ENCODE data around the gene ASNSD1.
"Not testable (repeated sequence)": the region's sequence is repeated elsewhere in the genome, so short reads cannot be mapped to it uniquely, and the experiment has no call there.

Gene ASNSD1

DNA sequence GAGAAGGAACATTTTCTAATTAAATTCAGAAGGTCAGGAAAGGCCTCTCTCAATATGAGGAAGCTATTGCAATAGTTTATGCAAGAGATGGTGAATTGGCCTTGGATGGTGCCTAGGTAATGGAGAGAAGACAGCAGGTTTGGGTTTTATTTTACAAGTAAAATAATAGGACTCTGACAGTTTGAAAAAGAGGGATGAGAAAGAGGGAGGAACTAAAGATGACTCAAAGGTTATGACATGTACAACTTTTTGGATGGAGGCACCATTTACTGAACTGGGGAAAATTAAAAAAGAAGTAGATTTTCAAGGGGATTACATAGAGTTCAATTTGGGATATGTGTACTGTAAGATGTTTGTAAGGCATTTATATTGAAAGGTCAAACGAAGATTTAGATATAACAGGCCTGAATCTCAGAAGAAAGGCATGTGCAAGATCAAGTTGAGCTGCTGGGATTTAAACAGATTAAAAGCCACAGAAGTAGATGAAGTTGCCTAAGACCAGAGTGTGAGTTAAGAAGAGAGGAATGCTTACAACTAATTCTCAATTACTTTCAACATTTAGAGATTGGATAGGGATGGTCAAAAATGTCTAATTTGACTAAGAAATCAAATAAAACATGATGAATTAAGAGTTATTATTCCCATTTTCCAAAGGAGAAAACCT, 12.3 kb upstream of the ASNSD1 start:
- no peak for DNase-seq

DNA sequence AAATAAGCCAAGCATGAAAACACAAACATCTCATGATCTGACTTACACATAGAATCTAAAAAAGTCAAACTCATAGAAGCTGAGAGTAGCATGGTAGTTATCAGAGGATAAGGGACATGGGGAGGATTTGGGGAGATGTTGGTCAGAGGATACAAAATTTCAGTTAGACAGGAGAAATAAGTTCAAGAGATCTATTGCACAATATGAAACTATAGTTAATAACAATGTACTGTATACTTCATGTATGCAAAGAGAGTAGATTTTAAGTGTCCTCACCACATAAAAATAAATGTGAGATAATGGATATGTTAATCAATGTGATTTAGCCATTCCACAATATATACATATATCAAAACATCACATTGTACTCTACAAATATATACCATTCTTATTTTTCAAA, 10.0 kb upstream of the ASNSD1 start:
- DNase-seq: no peak

DNA sequence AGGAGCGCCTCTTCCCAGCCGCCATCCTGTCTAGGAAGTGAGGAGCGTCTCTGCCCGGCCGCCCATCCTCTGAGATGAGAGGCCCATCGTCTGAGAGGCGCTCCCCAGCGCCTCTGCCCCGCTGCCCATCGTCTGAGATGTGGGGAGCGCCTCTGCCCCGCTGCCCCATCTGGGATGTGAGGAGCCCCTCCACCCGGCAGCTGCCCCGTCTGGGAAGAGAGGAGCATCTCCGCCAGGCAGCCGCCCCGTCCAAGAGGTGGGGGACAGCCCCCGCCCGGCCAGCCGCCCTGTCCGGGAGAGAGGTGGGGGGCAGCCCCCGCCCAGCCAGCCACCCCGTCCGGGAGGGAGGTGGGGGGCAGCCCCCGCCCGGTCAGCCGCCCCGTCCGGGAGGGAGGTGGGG, 7.8 kb upstream of the ASNSD1 start:
- DNase-seq: not testable (repeated sequence)

DNA sequence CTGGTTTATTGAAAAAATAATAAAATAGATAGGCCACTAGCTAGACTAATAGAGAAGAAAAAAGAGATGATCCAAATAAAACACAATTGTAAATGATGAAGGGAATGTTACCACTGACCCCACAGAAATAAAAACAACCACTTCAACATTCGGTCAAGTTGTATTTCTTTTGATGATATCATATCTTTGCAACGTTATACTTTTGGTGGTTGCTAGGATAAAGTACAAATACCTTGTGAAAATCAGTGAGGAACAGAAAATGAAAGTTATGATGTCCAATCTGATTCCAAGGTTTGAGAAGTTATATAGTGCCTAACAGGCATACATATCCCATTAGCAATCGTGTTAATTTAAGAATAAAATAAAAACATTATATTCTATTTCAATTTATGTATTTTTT, 6.6 kb upstream of the ASNSD1 start:
- no peak for DNase-seq

DNA sequence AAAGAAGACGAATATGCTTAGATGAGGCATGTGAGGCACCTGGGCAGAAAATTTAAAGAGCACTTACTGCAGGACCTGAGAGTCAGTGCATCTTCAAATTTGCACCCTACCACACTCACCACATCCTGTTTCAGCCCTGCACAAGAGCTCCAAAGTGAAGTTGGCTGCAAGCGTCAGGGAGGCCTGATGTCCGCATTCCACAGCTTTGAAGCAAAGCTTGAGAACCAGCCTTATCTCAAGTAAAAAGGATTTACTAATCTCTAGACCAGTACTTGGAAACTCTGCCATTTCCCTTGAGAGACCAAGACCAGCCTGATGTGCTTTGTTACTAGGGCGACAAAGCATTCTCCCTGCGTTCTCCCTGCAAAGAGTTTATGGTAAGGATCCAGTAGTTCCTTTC, 3.4 kb upstream of the ASNSD1 start:
- DNase-seq: no peak

DNA sequence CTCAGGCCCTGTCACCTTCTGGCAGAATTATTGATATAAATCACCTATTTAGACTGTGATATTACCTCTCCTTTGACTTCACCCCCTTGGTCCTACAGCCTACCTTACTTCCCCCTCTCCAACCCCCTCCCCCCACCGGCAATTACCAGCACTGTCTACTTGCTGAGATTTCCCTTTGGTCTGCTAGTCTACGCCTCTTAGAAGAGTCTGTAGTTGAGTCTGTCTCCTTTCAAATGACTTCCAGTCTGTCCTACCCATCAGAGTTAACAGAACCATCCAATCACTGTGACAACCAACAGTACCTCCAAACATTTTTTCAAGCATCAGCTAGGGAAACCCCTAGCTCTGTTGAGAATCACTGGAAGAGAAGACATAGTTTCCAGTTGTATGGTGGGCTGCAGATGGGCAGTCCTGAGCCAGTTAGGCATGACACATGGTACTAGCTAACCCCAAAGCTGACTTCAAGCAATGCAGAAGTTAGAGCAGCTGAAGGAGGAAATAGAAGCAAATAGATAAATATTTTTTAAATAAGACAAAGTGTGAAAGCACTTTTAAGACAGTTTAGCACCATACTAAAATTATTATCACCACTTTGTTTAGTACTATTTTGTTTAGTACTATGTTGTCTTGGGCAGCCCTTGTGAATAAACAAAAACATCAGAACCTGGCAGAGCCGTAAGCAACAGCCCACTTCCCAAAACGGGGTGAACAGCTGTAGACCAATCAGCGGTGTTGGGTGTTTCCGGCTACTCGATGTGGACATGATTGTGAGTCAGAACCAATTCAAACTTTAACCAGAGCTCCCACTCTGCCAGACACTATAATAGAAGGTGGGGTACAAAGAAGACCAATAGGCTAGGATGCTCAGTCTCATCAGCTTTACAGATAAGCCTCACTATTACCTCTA, 2.7 kb upstream of the ASNSD1 start:
- DNase-seq: no peak

DNA sequence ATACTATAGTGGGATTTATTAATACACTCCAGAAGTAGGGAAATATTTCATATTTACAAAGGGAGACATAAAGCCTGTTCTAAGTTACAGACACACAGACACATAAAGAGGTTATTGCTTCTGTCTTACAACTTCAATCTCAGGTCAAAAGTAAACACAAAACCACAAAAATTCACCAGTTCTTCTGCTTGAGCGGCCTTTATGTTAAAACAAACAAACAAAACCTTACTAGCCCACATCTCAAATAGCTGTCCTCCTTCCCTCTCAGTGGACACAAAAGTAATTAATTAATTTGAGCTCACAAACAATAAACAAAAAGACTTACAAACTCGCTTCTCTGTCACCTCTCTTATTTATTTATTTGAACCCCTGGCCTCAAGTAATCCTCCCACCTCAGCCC, 1.5 kb upstream of the ASNSD1 start:
- DNase-seq: no peak

DNA sequence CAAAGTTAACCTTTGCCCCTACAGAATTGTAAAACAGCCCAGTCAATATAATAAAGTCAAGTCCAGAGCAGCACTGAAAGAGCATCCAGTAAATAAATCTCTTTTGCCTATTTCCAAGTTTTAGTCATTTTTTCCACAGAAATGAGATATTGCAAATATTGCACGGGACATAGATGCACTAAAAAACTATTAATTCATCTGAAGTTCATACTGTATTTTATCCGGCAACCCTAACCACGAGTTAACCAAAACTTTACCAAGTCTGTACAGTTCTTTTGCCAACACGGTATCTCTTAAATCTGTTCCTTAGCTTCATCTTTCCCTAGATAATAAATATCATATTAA, 484 bp upstream of the ASNSD1 start:
- no peak for DNase-seq

DNA sequence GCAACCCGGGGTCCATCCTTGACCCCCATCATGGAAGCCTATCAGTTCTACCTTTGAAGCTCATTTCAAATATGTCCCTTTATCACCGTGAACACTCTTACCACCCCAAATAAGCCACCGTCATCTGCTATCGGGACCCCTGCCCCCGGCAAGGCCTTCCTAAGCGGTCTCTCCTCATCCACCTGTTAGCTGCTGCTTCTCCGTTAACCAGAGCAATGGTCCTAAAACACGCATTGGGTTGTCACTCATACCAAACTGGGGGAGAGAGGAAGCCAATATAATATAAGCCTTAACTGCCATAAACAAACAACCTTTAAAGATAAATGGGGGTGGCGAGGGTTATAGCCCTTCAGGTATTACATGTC, 680 bp downstream of the ASNSD1 start:
- no peak for DNase-seq

DNA sequence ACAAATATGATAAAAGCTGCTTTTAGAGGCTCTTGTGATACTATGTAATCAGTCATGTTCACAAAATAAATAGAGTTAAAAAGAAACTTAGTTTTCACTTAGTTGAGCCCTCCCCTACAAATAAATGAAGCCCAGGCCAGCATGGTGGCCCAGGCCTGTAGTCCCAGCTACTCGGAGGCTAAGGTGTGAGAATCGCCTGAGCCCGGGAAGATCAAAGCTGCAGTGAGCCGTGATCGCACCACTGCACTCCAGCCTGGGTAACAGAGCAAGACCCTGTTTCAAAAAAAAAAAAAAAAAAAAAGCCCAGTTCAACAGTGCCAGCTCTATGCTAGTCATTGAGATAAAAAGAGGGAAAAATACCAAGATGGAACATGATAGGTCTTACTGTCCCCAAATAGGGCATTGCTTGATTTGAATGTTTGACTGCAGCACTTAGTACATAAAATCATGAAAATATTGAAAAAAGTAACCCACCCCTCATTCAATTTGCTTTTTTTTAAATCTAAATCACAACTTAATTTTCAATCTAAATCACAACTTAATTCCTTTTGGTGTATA, 1.5 kb downstream of the ASNSD1 start:
- no peak for DNase-seq

DNA sequence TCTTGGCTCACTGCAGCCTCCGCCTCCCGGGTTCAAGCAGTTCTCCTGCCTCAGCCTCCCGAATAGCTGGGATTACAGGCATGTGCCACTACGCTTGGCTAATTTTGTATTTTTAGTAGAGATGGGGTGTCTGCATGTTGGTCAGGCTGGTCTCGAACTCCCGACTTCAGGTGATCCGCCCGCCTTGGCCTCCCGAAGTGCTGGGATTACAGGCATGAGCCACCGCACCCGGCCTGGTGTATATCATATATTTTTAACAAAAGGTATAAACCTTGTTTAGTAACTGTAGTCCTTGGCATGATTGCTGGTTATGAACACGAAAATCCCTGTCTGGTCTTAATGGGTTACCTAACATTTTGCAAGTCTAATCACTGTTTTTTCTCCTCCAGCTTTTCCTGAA, 2.1 kb downstream of the ASNSD1 start:
- not testable (repeated sequence) for DNase-seq

DNA sequence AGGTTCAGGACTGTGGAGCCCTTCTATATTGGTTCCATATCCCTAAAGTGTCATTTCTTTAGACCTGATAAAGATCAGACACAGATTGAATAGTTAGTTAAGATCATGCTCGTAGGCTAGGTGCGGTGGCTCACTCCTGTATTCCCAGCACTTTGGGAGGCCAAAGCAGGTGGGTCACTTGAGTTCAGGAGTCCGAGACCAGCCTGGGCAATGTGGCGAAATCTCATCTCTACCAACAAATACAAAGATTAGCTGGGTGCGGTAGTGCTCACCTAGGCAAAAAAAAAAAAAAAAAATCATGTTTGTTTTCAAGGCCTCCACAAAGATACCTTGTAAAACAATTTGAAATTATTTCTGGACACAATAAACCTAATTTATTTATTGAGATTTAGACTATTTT, 8.7 kb downstream of the ASNSD1 start:
- no peak for DNase-seq

DNA sequence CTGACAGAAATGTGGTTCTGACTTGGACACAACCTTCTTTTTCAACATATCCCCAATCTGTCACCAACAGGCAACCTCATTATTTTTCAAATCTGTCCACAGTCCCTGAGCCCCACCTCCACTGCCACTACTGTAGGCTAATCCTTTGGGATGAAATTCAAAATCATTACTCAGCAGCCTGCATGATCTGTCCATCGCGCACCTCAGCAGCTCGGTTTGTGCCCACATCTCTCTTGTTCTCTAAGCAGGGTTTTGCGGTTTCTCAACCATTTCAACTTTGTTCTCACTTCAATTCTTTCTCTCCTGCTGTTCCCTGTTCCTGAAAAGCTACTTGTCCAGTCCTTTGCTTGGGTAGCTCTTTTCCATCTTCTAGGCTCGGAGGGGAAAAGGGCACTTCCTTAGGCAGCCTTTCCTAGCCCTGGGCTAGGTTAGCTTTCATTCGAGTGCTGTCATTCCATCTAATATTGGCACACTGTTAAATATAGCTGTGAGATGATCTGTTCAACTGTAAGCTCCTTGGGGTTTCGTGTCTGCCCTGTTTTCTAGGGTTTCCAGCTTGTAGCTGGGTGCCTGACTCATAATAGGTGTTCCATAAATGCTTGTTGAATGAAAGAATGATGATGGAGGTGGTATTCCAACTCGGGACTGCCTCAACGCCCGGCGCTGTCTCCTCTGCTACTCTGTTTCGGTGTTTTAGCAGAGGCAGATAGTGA, 12.6 kb downstream of the ASNSD1 start:
- no peak for DNase-seq

DNA sequence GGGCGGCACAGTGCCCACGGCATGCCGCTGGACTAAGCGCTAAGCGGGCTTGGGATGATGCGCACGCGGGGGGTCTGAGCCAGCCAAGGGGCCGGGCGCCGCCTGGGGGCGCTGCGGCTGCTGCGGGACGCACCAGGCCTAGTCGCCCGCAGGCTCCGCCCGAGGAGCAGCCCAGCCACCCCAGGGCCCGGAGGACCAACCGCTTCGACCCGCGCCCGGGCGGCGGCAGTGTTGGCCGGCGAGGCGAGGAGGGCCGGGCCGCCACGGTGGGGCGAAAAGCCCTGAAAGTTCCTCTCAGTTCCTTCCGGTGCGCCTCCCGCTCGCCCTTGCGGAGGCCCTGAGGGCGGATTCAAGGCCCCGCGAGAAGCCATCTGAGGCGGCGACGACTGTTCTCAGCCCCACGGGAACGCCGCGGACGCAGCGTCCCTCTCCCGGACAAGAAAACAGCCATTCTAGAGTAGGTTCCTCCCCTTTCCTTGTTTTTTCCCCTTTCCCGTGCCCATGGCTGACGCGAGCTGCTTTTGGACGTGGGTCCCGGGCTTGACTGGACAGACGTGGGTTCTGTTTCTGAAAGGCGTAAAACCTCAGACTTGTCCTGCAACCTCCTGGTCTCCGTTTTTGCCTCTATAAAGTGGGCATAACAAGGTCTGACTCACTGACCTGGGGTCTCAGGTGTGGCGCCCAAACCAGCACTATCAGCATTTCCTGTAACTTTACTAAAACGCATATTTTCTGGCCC, 13.3 kb downstream of the ASNSD1 start, which contains the start of gene ANKAR:
Gene ANKAR (plus strand): TSS at position 297 of the 739 bp plus-strand sequence. CDS start 1,821 bp downstream, outside the sequence.
- DNase-seq: no peak

DNA sequence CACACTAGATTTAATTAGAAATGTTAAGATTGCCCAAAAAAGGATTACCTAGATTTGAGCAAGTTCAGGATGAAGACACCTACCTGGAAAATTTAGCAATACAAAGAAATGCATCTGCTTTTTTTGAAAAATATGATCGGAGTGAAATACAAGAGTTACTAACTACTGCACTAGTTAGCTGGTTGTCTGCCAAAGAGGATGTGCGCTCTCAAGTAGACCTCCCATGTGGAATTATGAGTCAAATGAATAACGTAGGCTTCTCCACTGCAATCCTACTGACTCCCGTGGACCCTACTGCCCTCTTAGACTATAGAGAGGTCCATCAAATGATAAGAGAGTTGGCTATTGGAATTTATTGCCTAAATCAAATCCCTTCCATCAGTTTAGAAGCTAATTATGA, 15.2 kb downstream of the ASNSD1 start:
- no peak for DNase-seq

DNA sequence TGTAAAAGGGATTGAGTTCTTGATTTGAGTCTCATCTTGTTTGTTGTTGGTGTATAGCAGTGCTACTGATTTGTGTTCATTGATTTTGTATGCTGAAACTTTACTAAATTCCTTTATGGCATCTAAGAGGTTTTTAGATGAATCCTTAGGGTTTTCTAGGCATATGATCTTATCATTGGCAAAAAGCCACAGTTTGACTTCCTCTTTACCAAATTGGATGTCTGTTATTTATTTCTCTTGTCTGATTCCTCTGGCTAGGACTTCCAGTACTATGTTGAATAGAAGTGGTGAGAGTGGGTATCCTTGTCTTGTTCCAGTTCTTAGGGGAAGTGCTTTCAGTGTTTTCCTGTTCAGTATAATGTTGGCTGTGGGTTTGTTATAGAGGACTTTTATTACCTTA, 18.0 kb downstream of the ASNSD1 start:
- DNase-seq: no peak

DNA sequence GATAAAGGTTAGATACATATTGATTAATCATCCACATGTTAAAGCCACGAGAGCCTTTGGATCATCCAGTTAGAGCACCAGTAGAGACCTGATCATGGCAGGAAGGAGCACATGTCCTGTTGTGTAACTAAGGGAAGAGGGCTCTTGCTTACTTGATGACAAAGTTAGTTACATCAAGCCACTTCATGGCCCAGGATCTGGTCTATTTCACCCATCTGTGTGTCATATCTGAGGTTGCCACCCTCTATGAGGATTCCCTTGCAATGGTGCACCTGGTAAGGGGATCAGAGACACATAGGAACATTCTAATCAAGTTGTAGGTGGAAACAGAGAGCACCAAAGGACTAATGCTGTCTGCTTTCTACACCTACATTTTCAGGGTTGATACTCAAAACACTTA, 19.9 kb downstream of the ASNSD1 start:
- DNase-seq: no peak

DNA sequence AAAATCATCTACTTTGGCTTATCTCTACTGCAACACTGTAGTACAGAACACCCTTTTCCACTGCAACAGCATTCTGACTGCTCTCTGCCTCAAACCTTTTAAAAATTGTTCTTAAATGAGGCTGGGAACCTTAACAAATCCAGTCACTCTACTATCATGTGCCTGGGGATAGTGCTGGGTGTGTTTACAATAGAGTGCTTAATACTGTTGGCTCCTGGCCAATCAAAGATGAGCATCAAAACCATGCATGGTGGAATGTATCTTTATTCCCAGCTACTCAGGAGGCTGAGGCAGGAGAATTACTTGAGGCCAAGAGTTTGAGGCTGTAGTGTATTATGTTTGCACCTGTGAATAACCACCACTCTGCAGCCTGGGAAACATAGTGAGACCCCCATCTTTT, 20.6 kb downstream of the ASNSD1 start:
- no peak for DNase-seq

DNA sequence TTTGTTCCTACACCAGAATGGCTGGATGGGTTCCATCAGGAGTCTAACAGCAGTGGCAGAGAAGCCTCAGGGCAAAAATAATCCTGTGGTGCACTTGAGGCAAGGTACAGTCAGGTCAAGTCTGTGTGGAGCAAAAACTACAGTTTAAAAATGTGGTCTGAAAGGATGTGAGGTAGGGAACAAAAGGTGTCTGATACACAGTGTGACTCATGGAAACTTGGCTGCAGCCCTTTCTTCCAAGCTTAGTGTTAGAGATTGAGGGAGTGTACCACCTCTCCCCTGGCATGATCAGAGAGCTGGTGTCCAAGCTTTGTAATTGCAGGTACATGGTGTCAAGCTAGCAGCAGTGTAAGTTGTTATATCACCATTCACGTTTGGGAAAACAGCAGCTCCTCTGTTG, 22.1 kb downstream of the ASNSD1 start:
- DNase-seq: no peak

DNA sequence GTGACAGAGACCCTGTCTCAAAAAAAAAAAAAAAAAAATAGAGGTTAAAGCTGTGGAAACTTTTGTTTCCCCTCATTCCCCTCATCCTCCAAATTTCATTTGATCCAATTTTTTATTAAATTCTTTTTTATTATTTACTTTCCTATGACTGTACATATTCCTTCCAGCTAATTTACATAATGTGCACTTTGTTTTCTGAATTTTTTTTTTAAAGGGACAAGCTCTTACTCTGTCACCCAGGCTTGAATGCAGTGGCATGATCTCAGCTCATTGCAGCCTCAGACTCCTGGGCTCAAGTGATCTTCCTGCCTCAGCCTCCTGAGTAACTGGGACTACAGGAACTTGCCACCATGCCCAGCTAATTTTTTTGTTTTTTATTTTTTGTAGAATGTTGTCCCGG, 23.6 kb downstream of the ASNSD1 start:
- DNase-seq: no peak

DNA sequence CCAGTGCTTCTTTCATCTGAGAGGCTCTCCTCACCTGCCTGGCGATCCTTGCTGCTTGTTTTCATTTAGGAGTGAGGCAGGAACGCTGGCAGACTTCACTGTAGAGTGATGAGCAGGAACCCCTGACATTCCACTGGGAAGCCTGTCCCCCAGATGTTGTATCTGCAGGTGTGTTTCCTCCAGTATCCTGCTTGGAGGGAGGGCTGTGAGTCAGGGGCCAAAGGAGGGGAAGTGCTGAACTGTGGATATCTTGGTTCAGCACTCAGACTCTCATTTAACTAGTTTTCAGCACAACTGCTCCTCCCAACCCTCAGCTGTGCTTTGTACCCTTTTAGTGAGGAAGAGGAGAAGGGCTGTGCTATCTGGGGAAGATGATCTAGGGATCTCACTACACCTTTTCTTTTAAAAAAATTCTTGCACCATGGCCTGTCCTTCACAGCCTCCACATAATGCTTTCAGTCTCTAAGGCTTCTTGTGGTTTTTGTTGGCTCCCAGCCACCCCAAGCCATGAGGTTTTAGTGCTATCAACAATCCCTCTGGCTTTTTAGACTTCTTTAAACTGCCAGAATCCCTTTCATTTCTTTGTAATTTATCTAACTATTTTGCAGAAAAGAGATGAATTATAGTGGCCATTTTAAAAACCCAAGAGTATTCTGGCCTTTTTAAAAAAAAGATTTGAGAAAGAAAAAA, 24.4 kb downstream of the ASNSD1 start:
- no peak for DNase-seq

DNA sequence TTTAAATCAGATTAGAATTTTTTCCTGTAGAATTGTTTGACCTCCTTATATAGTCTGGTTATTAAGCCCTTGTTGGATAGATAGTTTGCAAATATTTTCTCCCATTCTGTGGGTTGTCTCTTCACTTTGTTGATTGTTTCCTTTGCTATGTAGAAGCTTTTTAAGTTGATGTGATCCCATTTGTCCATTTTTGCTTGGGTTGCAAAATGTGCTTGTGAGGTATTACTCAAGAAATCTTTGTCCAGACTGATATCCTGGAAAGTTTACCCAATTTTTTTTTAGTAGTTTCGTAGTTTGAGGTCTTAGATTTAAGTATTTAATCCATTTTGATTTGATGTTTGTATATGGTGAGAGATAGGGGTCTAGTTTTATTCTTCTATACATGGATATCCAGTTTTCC, 26.5 kb downstream of the ASNSD1 start:
- DNase-seq: not testable (repeated sequence)
